GM18867 (cell line): ENCODE measurements around the gene GOSR2.
"Not testable (repeated sequence)": the region's sequence is repeated elsewhere in the genome, so short reads cannot be mapped to it uniquely, and the experiment has no call there.

ENCODE experiments used
- ATAC-seq: cut with Tn5 transposase; IDR thresholded peaks from one replicate; pipeline ENCODE4 v1.9.1; 2021; ENCODE audit warnings: mild to moderate bottlenecking, moderate library complexity; ENCODE audit not compliant: unreplicated experiment

GOSR2 gene

GRCh38 chr17:46984892-46985291 is 61.9 kb downstream of the GOSR2 start:
- ATAC-seq, result no peak

GRCh38 chr17:46986366-46986765 is 63.4 kb downstream of the GOSR2 start:
- no peak for ATAC-seq

- not testable (repeated sequence) for ATAC-seq
Observed at GRCh38 chr17:46987927-46988326, 65.0 kb downstream of the GOSR2 start.

GRCh38 chr17:46989637-46990431 is 66.9 kb downstream of the GOSR2 start:
- ATAC-seq, result no peak

- ATAC-seq, result no peak
Observed at GRCh38 chr17:46991617-46992016, 68.7 kb downstream of the GOSR2 start.
